Effector memory CD8-positive, alpha-beta T cell (primary cell): ENCODE measurements around the gene CPA4.

Experiments used
- ATAC-seq: fragments of 150-1000 bp; cut with Tn5 transposase; replicated peaks from 2 replicates; pipeline ENCODE4 v1.10.0; 2021; ENCODE audit warnings: mild to moderate bottlenecking, moderate library complexity
- DNase-seq, 3 experiments: peaks; one replicate each; pipeline ENCODE4 v3.0.0; 2021
- H3K27ac Mint-ChIP-seq, 2 donors: one replicate each; pipeline ENCODE4 v1.8.0; 2022; ENCODE audit warnings: mild to moderate bottlenecking in 2 of 2, mixed read lengths in 2 of 2, moderate library complexity in 2 of 2
- H3K27me3 Mint-ChIP-seq, 2 donors: one replicate each; pipeline ENCODE4 v1.8.0; 2022; ENCODE audit warnings: mixed read lengths in 2 of 2
- H3K36me3 Mint-ChIP-seq: one replicate; pipeline ENCODE4 v1.8.0; 2022; ENCODE audit warnings: mild to moderate bottlenecking, moderate library complexity, mixed read lengths; ENCODE audit not compliant: insufficient read depth
- H3K4me1 Mint-ChIP-seq, 2 donors: one replicate each; pipeline ENCODE4 v1.8.0; 2022; ENCODE audit warnings: low read depth in 2 of 2, mixed read lengths in 2 of 2
- H3K4me3 Mint-ChIP-seq, 2 donors: one replicate each; pipeline ENCODE4 v1.8.0; 2022; ENCODE audit warnings: mild to moderate bottlenecking in 2 of 2, mixed read lengths in 2 of 2, moderate library complexity in 2 of 2
- H3K9me3 Mint-ChIP-seq, 2 donors: one replicate each; pipeline ENCODE4 v1.8.0; 2022; ENCODE audit warnings: mixed read lengths in 2 of 2

CPA4 gene

GRCh38 chr7:130346177-130346905 is 53.4 kb downstream of the CPA4 start:
- H3K4me3 Mint-ChIP-seq, result no peak overlapping the region
- no peak for ATAC-seq
- H3K4me1 Mint-ChIP-seq, result peaks cover 0 to under 1% of the 10 kb centered on the region in 2 donors

GRCh38 chr7:130346941-130347340 is 54.0 kb downstream of the CPA4 start:
- ATAC-seq (no peak), DNase-seq (no peak)
- Mint-ChIP-seq H3K36me3 (peaks cover 3% of the 10 kb centered on the region), H3K4me1 (peaks cover 0 to 2% of the 10 kb centered on the region in 2 donors), H3K27me3 (peaks cover 42 to 59% of the 10 kb centered on the region in 2 donors), H3K4me3 (no peak overlapping the region), H3K9me3 (no peaks in the 10 kb centered on the region), H3K27ac (no peak overlapping the region)

More at GRCh38 chr7:130346177-130346905, 53.4 kb downstream of the CPA4 start:
- Mint-ChIP-seq H3K27ac (no peak overlapping the region), H3K9me3 (no peaks in the 10 kb centered on the region), H3K36me3 (peaks cover 3% of the 10 kb centered on the region), H3K27me3 (peaks cover 36 to 53% of the 10 kb centered on the region in 2 donors)
- no peak for DNase-seq

GRCh38 chr7:130349911-130350782 is 57.2 kb downstream of the CPA4 start:
- Mint-ChIP-seq H3K4me3 (no peak overlapping the region), H3K9me3 (no peaks in the 10 kb centered on the region), H3K27ac (no peak overlapping the region), H3K4me1 (peaks cover 0 to 2% of the 10 kb centered on the region in 2 donors), H3K36me3 (peaks cover 3% of the 10 kb centered on the region), H3K27me3 (peaks cover 56 to 61% of the 10 kb centered on the region in 2 donors)
- no peak for DNase-seq
- no peak for ATAC-seq

GRCh38 chr7:130350945-130351790 is 58.2 kb downstream of the CPA4 start:
- peaks cover 0 to 2% of the 10 kb centered on the region in 2 donors for H3K4me1 Mint-ChIP-seq
- no peak overlapping the region for H3K27ac Mint-ChIP-seq
- DNase-seq, result no peak
- no peak for ATAC-seq
- peaks cover 50 to 51% of the 10 kb centered on the region in 2 donors for H3K27me3 Mint-ChIP-seq
- H3K9me3 Mint-ChIP-seq, result no peaks in the 10 kb centered on the region
- no peak overlapping the region for H3K4me3 Mint-ChIP-seq
- H3K36me3 Mint-ChIP-seq, result peaks cover 3% of the 10 kb centered on the region

- Mint-ChIP-seq H3K4me3 (no peak overlapping the region), H3K4me1 (peaks cover 0 to 2% of the 10 kb centered on the region in 2 donors), H3K27me3 (peaks cover 45 to 50% of the 10 kb centered on the region in 2 donors), H3K36me3 (peaks cover 3% of the 10 kb centered on the region), H3K27ac (no peak overlapping the region), H3K9me3 (no peaks in the 10 kb centered on the region)
- ATAC-seq, result no peak
- no peak for DNase-seq
Measured at GRCh38 chr7:130351791-130352090, 58.8 kb downstream of the CPA4 start.

- Mint-ChIP-seq H3K27ac (no peak overlapping the region), H3K9me3 (no peaks in the 10 kb centered on the region), H3K27me3 (peaks cover 38 to 46% of the 10 kb centered on the region in 2 donors), H3K4me3 (no peak overlapping the region), H3K4me1 (peaks cover 0 to 2% of the 10 kb centered on the region in 2 donors), H3K36me3 (peaks cover 3% of the 10 kb centered on the region)
- DNase-seq, result no peak
- no peak for ATAC-seq
Measured at GRCh38 chr7:130352194-130353074, 59.5 kb downstream of the CPA4 start.

GRCh38 chr7:130353196-130353595 is 60.2 kb downstream of the CPA4 start:
- peaks cover 3% of the 10 kb centered on the region for H3K36me3 Mint-ChIP-seq
- no peak overlapping the region for H3K27ac Mint-ChIP-seq
- peaks cover 0 to 2% of the 10 kb centered on the region in 2 donors for H3K4me1 Mint-ChIP-seq
- peaks cover 31 to 39% of the 10 kb centered on the region in 2 donors for H3K27me3 Mint-ChIP-seq
- H3K4me3 Mint-ChIP-seq, result no peak overlapping the region
- no peaks in the 10 kb centered on the region for H3K9me3 Mint-ChIP-seq
- no peak for DNase-seq
- no peak for ATAC-seq

- H3K9me3 Mint-ChIP-seq, result peaks cover 0 to 2% of the 10 kb centered on the region in 2 donors
- H3K4me3 Mint-ChIP-seq, result no peak overlapping the region
- DNase-seq (no peak), ATAC-seq (no peak)
- peaks cover 18 to 31% of the 10 kb centered on the region in 2 donors for H3K27me3 Mint-ChIP-seq
- peaks cover 0 to 2% of the 10 kb centered on the region in 2 donors for H3K4me1 Mint-ChIP-seq
- no peaks in the 10 kb centered on the region for H3K36me3 Mint-ChIP-seq
- no peak overlapping the region for H3K27ac Mint-ChIP-seq
Measured at GRCh38 chr7:130356121-130356875, 63.3 kb downstream of the CPA4 start.

GRCh38 chr7:130356876-130357611 is 64.1 kb downstream of the CPA4 start:
- Mint-ChIP-seq H3K27ac (no peak overlapping the region), H3K27me3 (peaks cover 11 to 27% of the 10 kb centered on the region in 2 donors), H3K4me3 (no peak overlapping the region), H3K9me3 (peaks cover 0 to 2% of the 10 kb centered on the region in 2 donors), H3K36me3 (no peaks in the 10 kb centered on the region), H3K4me1 (no peaks in the 10 kb centered on the region)
- ATAC-seq, result no peak
- DNase-seq, result no peak

- ATAC-seq (no peak), DNase-seq (no peak)
- no peaks in the 10 kb centered on the region for H3K36me3 Mint-ChIP-seq
- peaks cover 0 to 2% of the 10 kb centered on the region in 2 donors for H3K9me3 Mint-ChIP-seq
- no peak overlapping the region for H3K27ac Mint-ChIP-seq
- peaks cover 22 to 28% of the 10 kb centered on the region in 2 donors for H3K27me3 Mint-ChIP-seq
- peaks cover 0 to 3% of the 10 kb centered on the region in 2 donors for H3K4me1 Mint-ChIP-seq
- no peak overlapping the region for H3K4me3 Mint-ChIP-seq
Measured at GRCh38 chr7:130358471-130358870, 65.5 kb downstream of the CPA4 start.

- Mint-ChIP-seq H3K4me1 (peaks cover 0 to 3% of the 10 kb centered on the region in 2 donors), H3K36me3 (no peaks in the 10 kb centered on the region), H3K4me3 (no peak overlapping the region), H3K27me3 (peaks cover 25 to 26% of the 10 kb centered on the region in 2 donors), H3K27ac (no peak overlapping the region), H3K9me3 (peaks cover 0 to 2% of the 10 kb centered on the region in 2 donors)
- DNase-seq (no peak), ATAC-seq (no peak)
Measured at GRCh38 chr7:130359276-130359857, 66.4 kb downstream of the CPA4 start.
